ENCODE measurements around the gene NANOS2. TPM values are rescaled to one million over a fixed set of nuclear protein-coding genes. Genes with fewer than 3 reads are reported as not detected.
"Not testable (repeated sequence)": the region's sequence is repeated elsewhere in the genome, so short reads cannot be mapped to it uniquely, and the experiment has no call there.

Gene NANOS2
- polyA plus RNA-seq, 3 donors from 2014 or later, result not detected

- H3K4me1 Mint-ChIP-seq, result peaks cover 15 to 19% of the 10 kb centered on the region in 2 donors
- H3K9me3 Mint-ChIP-seq, result no peaks in the 10 kb centered on the region
- no peak overlapping the region for H3K4me3 Mint-ChIP-seq
- H3K27me3 Mint-ChIP-seq (ENCODE audit: low read depth in 3 of 3), result peaks cover 2 to 4% (median 3%) of the 10 kb centered on the region in 3 donors
- H3K36me3 Mint-ChIP-seq, result peaks cover 8 to 14% (median 9%) of the 10 kb centered on the region in 3 donors
- no peak overlapping the region for H3K27ac Mint-ChIP-seq
- no peak for DNase-seq
These were observed 17.2 kb downstream of the NANOS2 start for GRCh38 chr19:45897261-45897812.

DNA sequence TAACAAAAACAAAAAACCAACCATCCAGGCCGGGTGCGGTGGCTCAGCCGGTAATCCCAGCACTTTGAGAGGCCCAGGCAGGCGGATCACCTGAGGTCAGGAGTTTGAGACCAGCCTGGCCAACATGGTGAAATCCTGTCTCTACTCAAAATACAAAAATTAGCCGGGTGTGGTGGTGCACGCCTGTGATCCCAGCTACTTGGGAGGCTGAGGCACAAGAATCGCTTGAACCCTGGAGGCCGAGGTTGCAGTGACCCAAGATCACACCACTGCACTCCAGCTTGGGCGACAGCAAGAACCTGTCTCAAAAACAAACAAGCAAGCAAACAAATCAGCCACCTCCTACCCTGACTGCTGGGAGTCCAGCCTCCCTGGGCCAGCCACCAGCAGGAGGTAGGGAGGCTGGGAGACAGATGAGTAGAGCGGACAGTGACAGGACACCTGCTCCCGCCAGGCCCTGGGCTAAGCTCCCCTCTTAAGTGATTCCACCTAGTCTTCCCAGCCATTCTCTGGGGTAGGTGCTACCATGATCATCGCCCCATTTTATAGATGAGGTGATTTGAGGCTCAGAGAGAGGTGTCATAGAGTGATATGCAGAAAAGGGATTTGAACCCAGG lies 18.5 kb downstream of the NANOS2 start:
- H3K27me3 Mint-ChIP-seq (ENCODE audit: low read depth in 3 of 3); DNase-seq; H3K9me3 Mint-ChIP-seq; H3K4me3 Mint-ChIP-seq; H3K27ac Mint-ChIP-seq: not testable (repeated sequence)
- Mint-ChIP-seq H3K36me3 (peaks cover 8 to 14% (median 9%) of the 10 kb centered on the region in 3 donors), H3K4me1 (peaks cover 8 to 13% of the 10 kb centered on the region in 2 donors)

DNA sequence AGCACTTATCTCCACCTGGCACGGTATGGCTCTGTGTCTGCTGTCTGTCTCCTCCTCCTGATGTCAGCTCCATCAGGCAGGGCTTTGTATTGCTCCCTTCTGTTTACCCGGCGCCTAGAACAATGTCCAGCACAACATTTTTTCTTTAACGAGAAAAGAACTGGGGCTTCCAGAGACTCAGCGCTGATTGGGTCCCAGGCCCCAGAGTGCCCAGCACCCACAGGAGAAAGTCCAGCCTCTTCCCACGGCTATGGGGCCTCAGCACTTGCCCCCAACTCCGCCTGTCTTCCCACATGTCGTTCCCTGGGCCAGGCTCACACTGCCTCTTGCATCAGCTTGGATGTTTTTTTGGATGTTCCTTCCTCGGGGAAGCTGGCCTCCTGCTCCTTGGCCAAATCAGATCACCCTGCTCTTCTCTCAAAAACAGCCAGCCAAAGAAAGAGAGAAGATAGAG lies 19.0 kb downstream of the NANOS2 start:
- no peak for DNase-seq
- no peaks in the 10 kb centered on the region for H3K9me3 Mint-ChIP-seq
- H3K4me1 Mint-ChIP-seq, result peaks cover 3 to 8% of the 10 kb centered on the region in 2 donors
- H3K27ac Mint-ChIP-seq, result peak overlapping the region in 1 of 6 donors; percentile 21
- H3K36me3 Mint-ChIP-seq, result peaks cover 8 to 11% (median 9%) of the 10 kb centered on the region in 3 donors
- H3K4me3 Mint-ChIP-seq, result no peak overlapping the region
- peaks cover 0 to 2% (median 0%) of the 10 kb centered on the region in 3 donors for H3K27me3 Mint-ChIP-seq (ENCODE audit: low read depth in 3 of 3)

- Mint-ChIP-seq H3K36me3 (peaks cover 0 to 8% (median 0%) of the 10 kb centered on the region in 3 donors), H3K9me3 (no peaks in the 10 kb centered on the region), H3K4me3 (no peak overlapping the region), H3K4me1 (peaks cover 13% of the 10 kb centered on the region in 2 donors), H3K27ac (no peak overlapping the region), H3K27me3 (ENCODE audit: low read depth in 3 of 3) (peaks cover 4 to 8% (median 5%) of the 10 kb centered on the region in 3 donors)
- DNase-seq, result no peak
These were observed 23.7 kb downstream of the NANOS2 start for GRCh38 chr19:45890877-45891276.

DNA sequence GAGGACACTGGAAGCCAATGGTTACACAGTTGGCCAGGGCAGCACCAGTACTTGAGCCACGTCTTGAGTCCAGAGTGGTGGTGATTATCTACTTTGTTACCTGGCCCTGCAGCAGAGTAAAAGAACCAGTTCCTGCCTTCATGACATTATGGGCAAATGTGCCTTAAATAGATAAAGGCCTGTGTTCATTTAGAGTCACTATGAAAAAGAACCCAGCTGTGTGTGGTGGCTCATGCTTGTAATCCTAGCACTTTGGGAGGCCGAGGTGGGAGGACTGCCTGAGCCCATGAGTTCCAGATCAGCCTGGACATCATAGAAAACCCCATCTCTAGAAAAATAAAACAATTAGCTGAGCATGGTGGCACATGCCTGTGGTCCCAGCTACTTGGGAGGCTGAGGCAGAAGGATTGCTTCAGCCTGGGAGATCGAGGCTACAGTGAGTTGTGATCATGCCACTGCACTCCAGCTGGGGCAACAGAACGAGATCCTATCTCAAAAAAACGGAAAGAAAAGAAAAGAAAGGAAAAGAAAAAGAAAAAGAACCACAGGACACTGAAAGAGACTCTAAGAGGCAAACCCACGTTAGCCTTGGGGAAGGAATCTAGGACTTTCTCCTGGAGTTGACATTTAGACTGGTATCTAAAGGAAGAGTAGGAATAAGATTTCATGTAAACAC lies 25.2 kb downstream of the NANOS2 start:
- H3K27me3 Mint-ChIP-seq (ENCODE audit: low read depth in 3 of 3), result peaks cover 4 to 8% (median 5%) of the 10 kb centered on the region in 3 donors
- DNase-seq, result no peak
- H3K4me3 Mint-ChIP-seq, result no peak overlapping the region
- peaks cover 14 to 16% of the 10 kb centered on the region in 2 donors for H3K4me1 Mint-ChIP-seq
- peak overlapping the region in 1 of 6 donors; percentile 51 for H3K27ac Mint-ChIP-seq
- H3K9me3 Mint-ChIP-seq, result no peaks in the 10 kb centered on the region
- no peaks in the 10 kb centered on the region for H3K36me3 Mint-ChIP-seq

DNA sequence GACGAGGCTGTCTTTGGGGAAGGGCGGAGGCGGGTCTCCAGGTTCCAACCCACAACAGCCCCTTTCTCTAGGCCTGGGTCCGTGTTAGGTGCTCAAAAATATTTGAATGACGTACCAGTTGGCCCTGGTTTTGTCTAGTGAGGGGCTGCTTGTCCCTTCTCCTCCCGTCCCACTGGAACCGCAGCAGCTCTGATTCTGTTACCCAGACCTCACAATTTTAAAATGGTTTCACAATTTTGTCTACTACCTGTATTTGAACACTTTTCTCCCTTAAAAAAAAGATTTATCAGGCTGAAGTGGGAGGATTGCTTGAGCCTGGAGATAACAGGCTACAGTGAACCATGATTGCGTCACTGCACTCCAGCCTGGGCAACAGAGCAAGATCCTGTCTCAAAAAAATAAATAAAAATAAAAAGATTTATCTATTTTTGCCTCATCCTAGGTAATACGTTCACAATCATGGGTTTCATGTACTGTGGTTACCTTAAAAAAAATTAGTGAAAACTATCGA lies 27.3 kb downstream of the NANOS2 start:
- Mint-ChIP-seq H3K9me3 (no peaks in the 10 kb centered on the region), H3K4me3 (peak overlapping the region; percentile 96 to 100 (median 97)), H3K27me3 (ENCODE audit: low read depth in 3 of 3) (peaks cover 4 to 9% (median 8%) of the 10 kb centered on the region in 3 donors), H3K36me3 (peaks cover 0 to 4% (median 0%) of the 10 kb centered on the region in 3 donors), H3K27ac (peak overlapping the region; percentile 94 to 99 (median 96)), H3K4me1 (peaks cover 22 to 27% of the 10 kb centered on the region in 2 donors)
- DNase-seq, result no peak

DNA sequence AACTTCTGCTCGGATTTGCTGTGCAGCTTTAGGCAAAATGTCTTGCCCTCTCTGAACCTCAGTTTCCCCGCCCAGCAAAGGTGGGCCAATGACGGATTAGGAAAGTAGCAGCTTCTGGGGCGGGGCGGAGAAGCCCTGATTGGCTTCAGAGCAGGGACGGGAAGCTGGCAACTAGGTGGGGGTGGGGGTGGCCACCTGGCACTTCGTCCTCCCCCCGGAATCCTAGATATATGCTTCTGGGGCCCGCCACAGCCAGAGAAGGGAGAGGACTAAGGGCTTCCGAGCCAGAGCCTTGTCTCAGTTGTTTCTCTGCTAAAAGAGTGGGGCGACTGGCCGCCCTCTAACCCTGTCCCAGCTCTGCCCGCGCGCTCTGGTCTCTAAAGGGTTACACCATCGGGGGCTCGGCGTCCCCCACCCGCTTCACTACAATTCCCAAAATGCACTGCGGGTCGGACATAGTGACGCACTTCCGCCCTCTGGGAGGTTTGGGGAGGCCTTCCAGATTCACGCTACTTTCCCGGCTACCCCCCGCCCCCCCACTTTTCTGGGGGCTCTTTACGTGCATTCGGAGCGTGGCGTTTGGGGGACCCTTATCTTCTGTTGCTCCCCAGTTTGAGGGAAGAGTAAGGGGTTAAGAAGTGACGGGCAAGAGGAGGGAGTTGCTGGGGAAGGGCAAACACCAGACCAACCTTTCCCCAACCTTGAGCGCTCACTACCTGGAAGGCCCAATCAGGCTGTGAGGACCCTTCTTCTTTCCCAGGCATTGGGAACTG lies 28.0 kb downstream of the NANOS2 start:
- Mint-ChIP-seq H3K27me3 (ENCODE audit: low read depth in 3 of 3) (peaks cover 4 to 11% (median 9%) of the 10 kb centered on the region in 3 donors), H3K36me3 (peaks cover 0 to 4% (median under 1%) of the 10 kb centered on the region in 3 donors), H3K4me1 (peaks cover 22 to 27% of the 10 kb centered on the region in 2 donors), H3K4me3 (peak overlapping the region; percentile 96 to 100 (median 97)), H3K27ac (peak overlapping the region; percentile 94 to 99 (median 96)), H3K9me3 (no peaks in the 10 kb centered on the region)
- DNase-seq, result peak; percentile 88 to 89 (median 89)

DNA sequence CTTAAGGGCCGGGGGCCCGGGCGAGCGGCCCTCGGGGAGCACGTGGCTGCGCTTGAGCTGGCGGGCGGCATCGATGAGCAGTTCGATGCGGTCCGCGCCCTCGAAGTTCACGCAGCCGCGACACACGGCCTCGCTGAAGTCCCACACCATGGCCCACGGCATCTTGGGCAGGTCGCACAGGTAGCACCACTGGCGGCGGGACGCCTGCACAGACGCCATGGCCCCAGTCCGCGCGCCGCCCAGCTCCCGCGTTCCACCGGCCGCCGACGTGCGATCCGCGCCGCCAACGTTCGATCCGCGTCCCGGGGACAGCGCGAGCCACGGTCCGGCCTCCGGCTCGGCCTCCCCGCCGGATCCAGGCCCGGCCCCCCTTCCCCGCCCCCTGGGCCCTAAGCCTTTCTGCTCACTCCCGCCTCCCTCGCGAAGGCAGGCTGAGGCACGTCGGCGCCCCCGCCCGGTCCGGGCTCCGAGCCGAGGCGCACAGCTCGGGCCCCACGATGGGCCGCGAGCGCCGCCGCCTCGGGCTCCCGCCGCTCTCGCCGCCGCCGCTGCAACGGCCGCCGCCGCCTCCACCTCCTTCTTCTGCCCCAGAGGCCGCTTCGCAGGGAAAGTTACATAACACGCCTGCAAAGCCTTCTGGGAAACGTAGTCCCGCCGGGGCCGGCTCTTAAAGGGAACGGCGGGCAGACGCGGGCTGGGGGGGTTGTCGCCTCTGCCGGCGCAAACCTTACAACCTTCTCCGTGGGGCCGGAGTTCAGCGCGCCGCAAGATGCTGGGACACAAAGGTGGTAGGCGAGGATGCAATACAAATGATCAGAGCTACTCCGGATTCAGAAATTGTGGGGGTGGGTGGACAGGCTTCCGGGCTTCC lies 28.8 kb downstream of the NANOS2 start, which contains the start of gene IRF2BP1:
TSS of gene IRF2BP1 (minus strand) at position 586 of the 871 bp plus-strand sequence. CDS start at position 219, 367 bp downstream.
- Mint-ChIP-seq H3K9me3 (no peaks in the 10 kb centered on the region), H3K27me3 (ENCODE audit: low read depth in 3 of 3) (peaks cover 4 to 13% (median 9%) of the 10 kb centered on the region in 3 donors), H3K4me1 (peaks cover 22 to 27% of the 10 kb centered on the region in 2 donors), H3K27ac (peak within 1 kb of the TSS; percentile 94 to 99 (median 96)), H3K36me3 (peaks cover 0 to 4% (median 3%) of the 10 kb centered on the region in 3 donors), H3K4me3 (peak within 1 kb of the TSS; percentile 96 to 100 (median 97))
- DNase-seq, result peak; percentile 88 to 91 (median 90)

DNA sequence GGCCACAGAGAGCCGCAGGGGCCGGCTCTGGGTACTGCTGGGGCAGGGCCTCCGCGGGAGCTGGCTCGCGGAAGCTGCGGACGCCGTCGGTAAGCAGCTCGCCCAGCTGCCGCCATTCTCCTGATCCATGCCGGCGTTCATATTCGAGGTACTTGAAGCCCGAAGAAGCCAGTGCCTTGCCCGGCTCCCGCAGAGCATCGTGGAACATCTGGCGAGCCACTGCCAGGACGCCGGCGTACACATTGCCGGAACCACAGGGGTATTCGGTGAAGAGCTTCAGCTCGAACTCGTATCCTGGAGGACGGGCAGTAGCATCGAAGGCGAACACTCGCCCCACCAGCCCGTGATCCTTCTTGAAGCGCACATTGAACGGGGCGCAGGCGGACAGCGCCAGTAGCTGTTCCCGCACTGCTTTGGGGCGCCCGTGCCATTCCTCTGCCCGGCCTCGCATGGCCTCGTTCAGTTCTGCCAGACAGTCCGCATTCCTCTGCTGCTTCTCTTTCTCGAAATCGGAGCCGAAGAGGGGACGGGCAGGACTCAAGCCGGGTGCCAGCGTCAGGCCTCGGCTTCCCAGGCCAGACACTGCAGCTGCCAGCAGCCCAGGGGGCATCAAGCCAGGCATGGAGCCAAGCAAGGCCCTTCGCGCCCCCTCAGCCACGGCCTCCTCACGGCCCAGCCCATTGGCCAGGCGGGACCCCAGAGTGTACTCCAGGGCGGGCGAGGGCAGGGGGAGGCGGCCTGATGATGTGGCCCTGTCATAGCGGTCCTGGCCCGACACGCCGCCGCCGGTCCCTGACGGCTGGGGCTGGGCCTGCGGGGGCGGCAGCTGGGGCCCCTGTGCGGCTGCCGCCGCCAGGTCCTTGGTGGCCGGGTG lies 29.7 kb downstream of the NANOS2 start:
- peak overlapping the region in 1 of 6 donors; percentile 40 for H3K27ac Mint-ChIP-seq
- no peaks in the 10 kb centered on the region for H3K9me3 Mint-ChIP-seq
- H3K4me3 Mint-ChIP-seq, result peak overlapping the region; percentile 26 to 65 (median 41)
- peaks cover 4 to 13% (median 9%) of the 10 kb centered on the region in 3 donors for H3K27me3 Mint-ChIP-seq (ENCODE audit: low read depth in 3 of 3)
- H3K4me1 Mint-ChIP-seq, result peaks cover 22 to 27% of the 10 kb centered on the region in 2 donors
- no peak for DNase-seq
- H3K36me3 Mint-ChIP-seq, result peaks cover 0 to 4% (median 3%) of the 10 kb centered on the region in 3 donors

DNA sequence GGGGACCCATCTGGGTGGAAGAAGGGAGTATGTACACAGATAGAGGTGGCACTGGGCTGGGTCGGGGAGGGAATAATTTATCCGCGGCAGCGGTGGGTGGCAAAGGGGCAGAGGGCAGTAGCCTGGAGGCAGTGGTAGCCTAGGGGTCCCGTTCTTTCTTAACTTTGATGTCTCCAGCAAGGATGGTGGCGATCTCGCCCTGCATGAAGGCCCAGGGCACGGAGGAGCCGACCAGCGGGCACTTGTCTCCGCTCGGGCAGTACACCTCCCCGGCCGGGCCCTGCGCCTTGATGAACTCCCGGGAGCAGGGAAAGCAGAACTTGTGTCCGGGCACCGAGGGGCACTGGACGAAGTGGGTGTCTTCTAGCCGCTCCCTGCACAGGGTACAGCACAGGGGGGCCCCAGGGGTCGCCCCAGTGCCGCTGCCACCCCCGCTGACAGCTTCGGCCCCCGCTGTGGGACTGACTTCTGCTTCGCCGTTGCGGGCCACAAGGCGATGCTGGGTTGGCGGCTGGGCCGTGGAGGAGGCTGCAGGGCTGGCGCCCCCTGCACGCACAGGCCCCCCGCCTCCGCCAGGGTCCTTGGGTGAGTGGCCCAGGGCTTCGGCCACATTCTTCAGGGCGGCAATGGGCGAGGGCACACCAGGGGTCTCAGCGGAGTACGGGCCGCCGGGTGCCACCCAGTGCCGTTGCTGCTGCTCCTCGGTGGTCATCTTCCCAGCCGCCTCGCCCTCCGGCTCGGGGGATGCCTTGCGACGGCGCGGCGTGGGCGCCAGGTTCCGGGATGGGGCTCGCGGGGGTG lies 30.5 kb downstream of the NANOS2 start:
- Mint-ChIP-seq H3K9me3 (no peaks in the 10 kb centered on the region), H3K4me3 (peak overlapping the region in 3 of 5 donors; percentile 52 to 82 (median 71)), H3K27me3 (ENCODE audit: low read depth in 3 of 3) (peaks cover 4 to 13% (median 9%) of the 10 kb centered on the region in 3 donors), H3K27ac (peak overlapping the region in 1 of 6 donors; percentile 46), H3K36me3 (peaks cover 0 to 4% (median 3%) of the 10 kb centered on the region in 3 donors), H3K4me1 (peaks cover 22 to 27% of the 10 kb centered on the region in 2 donors)
- no peak for DNase-seq

- peaks cover 22 to 27% of the 10 kb centered on the region in 2 donors for H3K4me1 Mint-ChIP-seq
- H3K27ac Mint-ChIP-seq, result peak overlapping the region in 5 of 6 donors; percentile 2 to 75 (median 47)
- H3K36me3 Mint-ChIP-seq, result peaks cover 0 to 7% (median 4%) of the 10 kb centered on the region in 3 donors
- DNase-seq, result no peak
- H3K27me3 Mint-ChIP-seq (ENCODE audit: low read depth in 3 of 3), result peaks cover 4 to 14% (median 9%) of the 10 kb centered on the region in 3 donors
- H3K4me3 Mint-ChIP-seq, result peak overlapping the region; percentile 52 to 82 (median 71)
- no peaks in the 10 kb centered on the region for H3K9me3 Mint-ChIP-seq
These were observed 31.0 kb downstream of the NANOS2 start for GRCh38 chr19:45883586-45883880.

All from immature natural killer cell (primary cell).